ENCODE results near the gene SPATA32. TPM values are rescaled to one million over a fixed set of nuclear protein-coding genes. Genes with fewer than 3 reads are reported as not detected.

SPATA32 gene
- total RNA-seq, 1 experiment from 2014 or later = 0.81 TPM

- Histone ChIP-seq H2AK5ac (ENCODE audit: insufficient read length, low read length) (no peak overlapping the region), H3K9me3 (ENCODE audit: control insufficient read depth, low read depth, low read length) (no peaks in the 10 kb centered on the region), H2AFZ (ENCODE audit: low read length) (no peak overlapping the region), H3K9ac (ENCODE audit: extremely low read depth, insufficient read length, low read length) (no peak overlapping the region), H4K20me1 (ENCODE audit: control insufficient read depth, insufficient read depth, insufficient read length) (no peaks in the 10 kb centered on the region), H4K5ac (ENCODE audit: insufficient read length, low read depth, low read length) (no peak overlapping the region), H2BK20ac (ENCODE audit: low read depth, low read length, poor library complexity, severe bottlenecking) (no peak overlapping the region), H2BK120ac (ENCODE audit: low read depth, low read length, poor library complexity, severe bottlenecking) (no peak overlapping the region), H3K27ac (ENCODE audit: insufficient read length, low read depth, low read length) (no peak overlapping the region), H2BK15ac (ENCODE audit: low read depth, low read length) (no peak overlapping the region), H3K79me2 (ENCODE audit: insufficient read depth, low read length) (no peaks in the 10 kb centered on the region; the same call in 1 of the 2 replicates), H4K8ac (replicated peaks; ENCODE audit: insufficient read length, low read depth, low read length) (no peak overlapping the region), H3K18ac (ENCODE audit: insufficient read length, low read depth, low read length) (no peak overlapping the region), H3K27me3 (ENCODE audit: insufficient read depth, low read length) (no peaks in the 10 kb centered on the region), H2BK5ac (ENCODE audit: insufficient read length, low read length) (no peak overlapping the region), H3K14ac (ENCODE audit: insufficient read depth, low read length) (no peak overlapping the region), H3K23ac (ENCODE audit: insufficient read length, low read depth, low read length) (no peak overlapping the region), H2BK12ac (ENCODE audit: insufficient read length, low read depth, low read length) (no peak overlapping the region), H3K56ac (ENCODE audit: insufficient read length, low read depth, low read length) (no peak overlapping the region), H3K4ac (ENCODE audit: low read depth, low read length) (no peak overlapping the region), H3K4me2 (ENCODE audit: insufficient read depth, insufficient read length, low read length) (no peak overlapping the region), H3K23me2 (ENCODE audit: insufficient read length, low read depth, low read length, poor library complexity, severe bottlenecking) (no peaks in the 10 kb centered on the region), H4K91ac (ENCODE audit: insufficient read length, low read depth, low read length) (no peak overlapping the region), H3K4me1 (ENCODE audit: insufficient read depth, low read length) (no peaks in the 10 kb centered on the region; the same call in 1 of the 2 replicates), H3T11ph (ENCODE audit: low read length) (no peak overlapping the region), H3K79me1 (ENCODE audit: insufficient read depth, low read depth, low read length, poor library complexity, severe bottlenecking) (no peaks in the 10 kb centered on the region)
- H3K4me3 Mint-ChIP-seq = no peak overlapping the region
- TF ChIP-seq, protein P1, sequence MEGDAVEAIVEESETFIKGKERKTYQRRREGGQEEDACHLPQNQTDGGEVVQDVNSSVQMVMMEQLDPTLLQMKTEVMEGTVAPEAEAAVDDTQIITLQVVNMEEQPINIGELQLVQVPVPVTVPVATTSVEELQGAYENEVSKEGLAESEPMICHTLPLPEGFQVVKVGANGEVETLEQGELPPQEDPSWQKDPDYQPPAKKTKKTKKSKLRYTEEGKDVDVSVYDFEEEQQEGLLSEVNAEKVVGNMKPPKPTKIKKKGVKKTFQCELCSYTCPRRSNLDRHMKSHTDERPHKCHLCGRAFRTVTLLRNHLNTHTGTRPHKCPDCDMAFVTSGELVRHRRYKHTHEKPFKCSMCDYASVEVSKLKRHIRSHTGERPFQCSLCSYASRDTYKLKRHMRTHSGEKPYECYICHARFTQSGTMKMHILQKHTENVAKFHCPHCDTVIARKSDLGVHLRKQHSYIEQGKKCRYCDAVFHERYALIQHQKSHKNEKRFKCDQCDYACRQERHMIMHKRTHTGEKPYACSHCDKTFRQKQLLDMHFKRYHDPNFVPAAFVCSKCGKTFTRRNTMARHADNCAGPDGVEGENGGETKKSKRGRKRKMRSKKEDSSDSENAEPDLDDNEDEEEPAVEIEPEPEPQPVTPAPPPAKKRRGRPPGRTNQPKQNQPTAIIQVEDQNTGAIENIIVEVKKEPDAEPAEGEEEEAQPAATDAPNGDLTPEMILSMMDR (conservative IDR thresholded peaks at IDR 0.05) = no peak
- DNase-seq = no peak
- H3K36me3 Mint-ChIP-seq (ENCODE audit: insufficient read depth in 1 of 3, low read depth in 3 of 3) = peaks cover 5 to 18% (median 14%) of the 10 kb centered on the region in 3 experiments; a peak in 6 of 7 replicates
- no peaks in the 10 kb centered on the region for H3K27me3 Mint-ChIP-seq (ENCODE audit: low read depth)
- no peaks in the 10 kb centered on the region for H3K9me3 Mint-ChIP-seq
- H3K27ac Mint-ChIP-seq = peak overlapping the region in 1 of 3 experiments; percentile 92; a peak in 3 of 7 replicates
- H3K4me1 Mint-ChIP-seq = peaks cover 12 to 17% of the 10 kb centered on the region in 2 experiments
- no CpG with 5 or more reads among the region's 12 CpGs for WGBS (ENCODE audit: extremely low coverage, insufficient read length, low lambda C conversion rate)
Observed at GRCh38 chr17:45292696-45293412, 31.0 kb upstream of the SPATA32 start.
